Right renal pelvis (tissue), 4 donors: ENCODE measurements around the gene GAS2L1. TPM values are rescaled to one million over a fixed set of nuclear protein-coding genes. Genes with fewer than 3 reads are reported as not detected.
"Not testable (repeated sequence)": the region's sequence is repeated elsewhere in the genome, so short reads cannot be mapped to it uniquely, and the experiment has no call there.

Source experiments
- DNase-seq, 4 donors: peaks; one replicate each; pipeline ENCODE4 v3.0.0-alpha.2; 2013; ENCODE audit warnings: low read depth in 4 of 4, low spot score in 3 of 4, missing footprints in 1 of 4
- polyA plus RNA-seq, 4 donors: library from polyadenylated mRNA; unstranded; fragments of 120-200 nt; gene quantifications; one replicate each; pipeline ENCODE4 v1.2.1, GENCODE V29; 2013; ENCODE audit not compliant: insufficient read length in 4 of 4

GAS2L1 gene
- polyA plus RNA-seq, 4 donors, result 6.9 to 9.3 (median 7.1) TPM

DNA sequence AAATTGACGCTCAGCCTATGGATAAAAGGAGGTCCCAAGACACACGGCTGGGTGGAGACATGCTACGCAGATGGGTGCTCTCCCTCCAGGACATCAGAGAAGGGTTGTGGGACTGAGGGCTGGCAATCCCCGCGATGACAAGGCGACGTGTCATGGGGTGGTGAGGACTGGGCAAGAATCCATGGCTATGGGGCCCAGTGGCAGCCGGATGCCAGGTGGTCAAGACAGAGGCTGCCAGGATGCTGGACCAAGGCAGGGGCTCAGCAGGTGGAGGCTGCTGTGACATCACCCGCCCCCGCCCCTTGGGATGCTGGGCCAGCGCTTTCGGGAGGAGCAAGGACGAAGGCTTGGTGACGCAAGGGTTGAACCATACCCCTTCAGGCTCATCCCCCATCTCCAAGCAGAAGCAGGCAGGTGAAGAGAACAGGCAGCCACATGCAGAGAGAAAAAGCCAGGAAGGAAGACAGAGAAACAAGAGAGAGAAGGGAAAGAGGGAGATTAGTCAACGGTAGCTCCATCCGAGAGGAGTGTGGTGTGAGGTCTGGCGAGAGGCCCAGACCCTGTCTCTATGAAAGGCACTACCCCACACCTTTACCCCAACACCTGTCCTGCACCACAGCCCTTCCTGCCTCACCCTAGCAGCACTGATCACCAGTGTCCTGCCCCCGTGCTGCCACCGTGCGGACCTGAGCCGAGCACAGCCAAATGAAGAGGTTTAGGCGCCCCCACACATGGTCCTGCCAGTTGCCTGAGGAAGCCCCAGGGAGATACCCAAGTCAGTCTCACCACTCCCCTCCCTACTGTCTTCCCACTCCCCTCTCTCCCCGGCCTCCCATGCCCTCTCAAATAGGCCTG, 33.2 kb downstream of the GAS2L1 start:
- DNase-seq, result no peak

DNA sequence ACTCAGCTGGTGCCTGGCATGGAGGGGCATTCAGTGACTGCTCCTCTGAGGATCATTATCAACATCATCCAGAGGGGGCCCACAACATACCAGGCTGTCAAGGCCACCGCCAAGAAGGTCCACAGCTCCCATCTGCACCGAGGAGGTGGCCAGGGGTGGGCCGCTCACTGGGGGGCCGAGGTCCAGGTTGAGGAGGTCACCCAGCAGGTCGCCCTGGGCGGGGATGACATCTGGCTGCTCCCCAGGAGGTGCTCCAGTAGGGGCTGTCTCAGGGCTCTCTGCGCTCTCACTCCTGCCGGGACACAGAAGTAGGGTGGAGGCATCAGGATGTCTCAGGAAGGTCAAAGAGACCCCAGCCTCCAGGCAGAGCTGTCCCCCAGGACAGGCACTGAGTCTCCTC, 34.1 kb downstream of the GAS2L1 start:
- no peak for DNase-seq

DNA sequence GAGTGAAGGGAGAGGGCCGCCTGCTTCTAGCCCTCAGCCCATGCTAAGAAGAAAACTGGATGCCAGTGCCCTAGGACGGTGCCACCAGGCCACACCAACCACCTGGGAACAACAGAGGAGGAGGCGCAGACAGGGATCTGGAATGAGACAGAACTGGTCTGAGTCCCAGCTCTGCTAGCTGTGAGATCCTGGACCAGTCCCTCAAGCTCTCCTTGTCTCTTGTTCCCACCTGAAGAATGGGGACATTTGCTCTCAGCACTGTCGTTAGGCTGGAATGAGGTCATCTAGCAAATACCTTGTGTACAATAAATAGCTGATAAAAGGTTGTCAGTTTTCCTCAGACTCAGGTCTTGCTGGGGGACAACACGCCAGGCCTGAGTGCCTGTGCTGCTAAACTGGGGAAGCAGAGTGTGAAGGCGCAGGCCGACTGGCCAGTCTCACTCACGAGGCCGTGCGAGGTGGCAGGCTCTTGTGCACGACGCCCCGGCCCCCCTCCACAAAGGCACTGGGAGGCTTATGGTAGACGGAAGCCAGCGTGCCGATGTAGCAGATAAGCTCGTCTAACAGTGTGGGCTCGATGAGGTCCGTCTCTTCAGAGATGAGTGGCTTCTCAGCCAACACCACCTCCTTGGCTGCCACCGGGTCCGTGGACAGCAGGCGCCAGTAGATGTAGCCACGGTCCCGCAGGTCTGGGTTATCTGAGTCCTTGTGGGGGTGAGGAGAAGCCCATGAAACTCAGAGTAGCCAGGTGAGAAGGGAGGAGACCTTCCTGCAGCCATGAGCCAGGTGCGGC, 34.8 kb downstream of the GAS2L1 start:
- DNase-seq, result no peak

DNA sequence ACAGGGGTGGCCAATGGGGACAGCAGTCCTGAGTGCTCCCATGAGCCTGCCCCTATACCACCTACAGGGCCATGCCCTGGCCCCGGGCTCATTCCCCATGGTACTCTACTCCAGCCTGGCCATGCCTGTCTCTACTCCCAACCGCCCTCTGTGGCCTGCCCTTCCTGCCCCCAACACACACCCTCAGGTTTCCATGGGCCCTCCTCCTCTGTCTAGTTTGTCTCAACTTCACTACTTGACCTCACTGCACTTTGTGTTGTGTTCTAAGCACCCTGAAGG, 35.3 kb downstream of the GAS2L1 start:
- DNase-seq, result no peak

DNA sequence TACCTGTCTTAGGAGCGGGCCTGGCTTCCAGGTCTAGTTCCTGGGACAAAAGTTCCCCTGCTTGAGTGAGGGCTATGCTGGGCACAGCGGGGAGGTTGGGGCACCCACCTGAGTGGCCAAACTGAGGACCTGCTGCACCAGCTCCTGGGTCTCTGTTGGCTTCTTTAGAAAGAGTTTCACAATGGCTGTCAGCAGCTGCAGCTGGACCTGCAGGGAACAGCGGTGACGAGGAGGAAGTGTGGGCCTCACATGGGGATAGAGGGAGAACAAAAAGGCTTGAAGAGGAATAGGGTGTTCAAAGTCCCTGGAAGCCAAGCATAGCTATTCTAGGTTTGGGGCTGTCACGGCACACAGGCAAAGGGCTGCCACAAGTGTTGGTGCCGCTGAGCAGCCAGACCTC, 35.7 kb downstream of the GAS2L1 start:
- no peak for DNase-seq

DNA sequence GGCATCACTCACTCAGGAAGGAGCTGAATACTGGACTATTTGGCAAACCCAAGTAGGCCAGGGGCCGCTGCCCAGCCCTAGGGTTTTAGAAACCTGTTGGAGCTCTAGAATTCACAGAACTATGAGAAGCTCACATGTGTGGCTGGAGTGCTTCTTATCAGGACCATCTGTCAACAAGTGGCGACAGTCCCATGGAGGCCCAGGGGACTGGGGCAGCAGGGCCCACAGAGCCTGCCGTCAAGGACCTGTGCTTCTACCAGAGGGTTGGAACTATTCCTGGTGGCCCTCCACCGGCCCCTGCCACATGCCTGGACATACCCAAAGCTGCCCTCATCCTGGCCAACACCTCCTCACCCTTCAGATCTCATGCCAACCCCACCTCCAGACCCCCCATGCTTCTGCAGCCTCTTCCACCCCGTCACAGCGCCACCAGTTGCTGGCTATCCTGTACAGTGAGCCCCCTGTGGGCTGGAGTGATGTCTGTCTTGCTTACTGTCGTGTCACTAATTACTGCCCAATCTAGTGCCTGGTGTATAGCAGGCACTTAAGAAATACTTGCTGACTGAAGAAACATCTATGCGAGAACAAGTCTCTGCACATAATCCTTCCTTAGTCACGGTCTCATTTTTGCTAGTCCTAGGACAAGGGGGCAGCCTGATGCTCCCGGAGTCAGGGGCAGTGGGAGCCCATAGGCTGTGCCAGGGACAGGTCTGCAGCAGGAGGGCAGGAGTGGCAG, 36.3 kb downstream of the GAS2L1 start:
- no peak for DNase-seq

DNA sequence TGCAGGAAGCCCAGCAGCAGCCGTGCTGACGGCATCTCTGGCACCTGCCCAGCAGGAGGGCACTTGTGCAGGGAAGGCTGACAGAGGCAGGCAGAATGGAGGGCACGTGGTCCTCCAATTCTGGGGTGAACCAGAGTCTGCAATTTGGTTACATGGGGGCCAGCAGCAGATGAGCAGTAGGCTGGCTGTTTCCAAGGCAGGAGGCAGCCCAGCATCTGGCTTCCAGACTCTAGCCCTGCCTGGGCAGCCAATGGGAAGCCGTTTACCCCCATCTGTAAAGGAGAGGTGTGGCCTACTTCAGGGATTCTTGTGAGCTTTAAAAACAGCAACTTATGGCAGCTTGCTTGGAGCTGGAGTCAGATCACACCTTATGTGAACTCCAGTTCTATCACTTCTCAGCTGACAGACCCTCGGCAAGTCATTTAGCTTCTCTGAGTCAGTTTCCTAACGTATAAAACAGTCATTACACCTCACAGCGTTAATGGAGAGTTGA, 36.9 kb downstream of the GAS2L1 start:
- DNase-seq, result no peak

DNA sequence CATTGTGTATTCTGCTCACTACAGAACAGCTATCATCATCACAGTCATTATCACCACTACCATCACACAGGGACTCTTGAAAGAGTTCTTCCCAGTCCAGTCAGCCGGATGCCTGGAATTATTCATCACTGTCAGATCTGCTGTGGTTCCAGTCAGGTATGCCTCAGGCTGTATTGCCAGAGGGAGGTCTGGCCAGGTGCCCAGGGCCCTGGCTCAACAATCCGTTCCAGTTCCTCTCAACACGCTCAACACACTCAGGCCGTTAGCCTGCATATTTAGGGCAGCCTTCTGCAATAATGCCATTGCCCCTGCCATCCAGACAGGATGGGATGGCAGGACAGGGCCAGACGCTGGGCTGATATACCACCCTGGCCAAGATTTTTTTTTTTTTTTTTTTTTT, 37.7 kb downstream of the GAS2L1 start:
- no peak for DNase-seq

DNA sequence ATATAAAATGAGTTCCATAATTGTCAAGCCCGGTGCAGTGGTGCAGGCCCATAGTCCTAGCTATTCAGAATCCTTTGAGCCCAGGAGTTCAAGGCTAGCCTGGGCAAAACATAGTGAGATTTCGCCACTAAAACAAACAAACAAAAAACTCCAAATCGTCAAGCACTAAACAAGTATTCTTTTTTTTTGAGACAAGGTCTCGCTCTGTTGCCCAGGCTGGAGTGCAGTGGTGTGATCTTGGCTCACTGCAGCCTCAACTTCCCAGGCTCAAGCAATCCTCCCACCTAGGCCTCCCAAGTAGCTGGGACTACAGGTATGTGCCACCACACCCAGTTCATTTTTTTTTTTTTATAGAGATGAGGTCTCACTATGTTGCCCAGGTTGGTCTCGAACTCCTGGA, 38.4 kb downstream of the GAS2L1 start:
- not testable (repeated sequence) for DNase-seq

DNA sequence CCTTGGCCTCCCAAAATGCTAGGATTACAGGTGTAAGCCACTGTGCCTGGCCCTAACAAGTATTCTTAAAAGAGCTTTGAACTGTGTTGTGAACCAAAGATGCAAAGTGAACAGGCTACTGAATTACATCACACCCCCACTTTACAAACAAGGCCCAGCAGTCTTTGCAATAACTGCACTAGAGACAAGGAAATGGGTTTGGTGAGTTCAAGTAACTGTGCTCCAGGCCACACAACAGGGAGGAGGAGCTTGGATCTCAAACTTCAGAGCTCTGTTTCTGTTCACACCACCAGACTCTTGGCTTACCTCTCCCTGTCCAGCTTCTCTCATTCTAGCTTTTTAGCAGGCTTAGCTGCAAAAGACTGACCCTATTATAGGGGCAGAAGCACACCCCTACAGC, 39.5 kb downstream of the GAS2L1 start:
- no peak for DNase-seq

DNA sequence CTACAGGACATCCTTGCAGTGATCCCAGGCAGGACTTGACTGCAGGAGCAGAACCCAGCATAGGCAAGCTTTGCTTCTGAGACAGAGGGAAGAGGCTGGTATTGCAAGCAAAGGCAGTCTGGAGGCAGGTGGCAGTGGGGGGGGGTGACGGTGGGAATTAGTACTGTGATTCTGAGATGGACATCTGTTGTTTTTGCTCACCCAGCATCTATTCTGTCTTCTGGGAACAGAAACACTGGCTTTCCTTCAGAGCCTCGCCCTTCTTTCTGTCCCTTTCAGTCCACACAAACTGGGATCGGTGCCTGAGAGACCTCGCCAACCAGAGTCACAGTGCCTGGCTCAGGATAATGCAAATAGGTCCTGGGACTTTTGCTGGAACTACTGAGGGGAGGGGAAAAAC, 40.2 kb downstream of the GAS2L1 start:
- DNase-seq, result no peak

DNA sequence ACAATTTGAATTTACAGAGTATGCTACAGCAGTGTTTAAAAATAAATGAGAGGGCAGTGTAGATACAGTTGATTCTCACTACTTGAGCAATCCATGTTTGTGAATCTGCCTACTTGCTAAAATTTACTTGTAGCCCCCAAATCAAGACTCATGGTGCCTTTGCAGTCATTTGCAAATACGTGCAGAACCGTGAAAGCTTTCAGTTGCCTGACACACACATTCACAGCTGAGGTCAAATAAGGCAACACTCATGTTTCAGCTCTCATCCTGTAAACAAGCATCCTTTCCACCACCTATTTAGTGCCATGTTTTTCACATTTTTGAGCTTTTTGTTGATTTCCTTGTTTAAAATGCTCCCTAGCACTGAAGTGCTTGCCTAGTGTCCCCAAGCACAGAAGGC, 41.6 kb downstream of the GAS2L1 start:
- DNase-seq, result no peak

DNA sequence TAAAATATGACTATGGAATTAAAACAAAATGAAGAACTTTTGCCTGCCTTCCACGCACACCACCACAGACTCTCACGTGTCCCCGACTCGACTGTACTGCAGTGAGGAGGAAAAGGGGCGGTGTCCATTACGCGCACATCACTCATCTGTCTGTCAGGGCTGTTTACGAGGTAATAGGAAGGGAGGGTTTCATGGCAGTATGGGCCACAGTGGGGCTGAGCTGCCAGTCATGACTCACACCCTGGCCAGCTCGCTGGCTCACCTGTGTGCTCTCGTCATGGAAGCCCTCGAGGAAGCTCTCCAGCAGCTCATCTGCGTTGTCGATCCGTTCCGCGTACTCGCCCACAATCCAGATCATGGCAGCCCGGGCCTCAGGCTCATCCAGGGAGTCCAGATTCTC, 42.5 kb downstream of the GAS2L1 start:
- no peak for DNase-seq

DNA sequence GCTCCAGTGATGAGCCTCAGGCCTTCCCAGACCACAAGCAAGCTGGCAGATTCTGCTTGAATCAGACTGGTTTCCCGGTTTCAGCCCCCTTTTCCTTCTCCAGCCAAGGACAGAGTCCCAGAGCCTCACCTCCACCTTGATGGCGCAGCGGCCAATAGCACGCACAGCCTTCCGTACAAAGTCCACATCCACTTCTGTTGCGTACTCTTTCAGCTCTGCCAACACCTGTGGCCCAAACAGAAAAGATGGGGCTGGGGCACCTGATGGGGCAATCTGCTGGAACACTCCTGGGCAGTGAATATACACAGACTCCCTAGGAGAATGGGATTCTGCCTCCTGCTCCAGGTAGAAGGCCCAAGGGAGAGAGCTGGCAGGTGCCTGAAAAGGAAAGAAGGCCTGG, 44.6 kb downstream of the GAS2L1 start:
- DNase-seq, result no peak

DNA sequence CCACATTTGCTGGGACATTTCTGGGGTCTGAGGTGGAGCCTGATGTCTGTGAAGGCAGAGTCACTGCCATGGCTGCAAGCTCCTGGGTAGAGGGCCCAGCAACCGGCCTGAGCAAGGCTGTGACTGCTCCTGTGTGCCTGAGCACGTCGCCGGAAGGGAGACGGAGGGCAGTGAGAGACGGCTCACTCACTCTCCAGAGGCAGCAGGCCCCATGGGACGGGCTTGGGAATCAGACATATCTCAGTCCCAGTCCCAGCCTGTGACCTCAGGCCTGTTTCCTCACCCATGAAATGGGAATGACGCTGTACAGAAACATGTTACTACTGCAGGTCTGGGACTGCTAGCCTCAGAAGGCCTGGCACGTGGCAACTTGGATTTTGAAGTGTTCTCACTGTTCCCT, 45.4 kb downstream of the GAS2L1 start:
- DNase-seq, result no peak

DNA sequence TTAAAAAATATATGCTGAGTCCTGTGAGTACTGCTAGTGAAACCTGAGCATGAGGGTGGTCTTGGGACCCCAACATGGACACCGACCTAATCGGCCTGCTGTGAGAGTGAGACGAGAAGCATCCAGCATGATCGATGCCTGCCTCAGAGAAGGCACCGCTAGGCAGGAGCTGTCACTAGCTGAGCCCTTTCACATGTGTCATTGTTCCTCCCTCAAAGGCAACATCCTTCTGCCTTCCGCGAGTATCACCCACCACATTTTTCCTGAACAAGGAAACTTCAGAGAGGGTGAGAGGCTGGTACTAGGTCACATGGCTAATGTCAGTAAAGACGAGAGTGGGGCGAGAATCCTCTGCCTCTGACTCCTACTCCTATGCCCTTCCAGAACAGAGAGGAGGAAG, 46.3 kb downstream of the GAS2L1 start:
- no peak for DNase-seq

DNA sequence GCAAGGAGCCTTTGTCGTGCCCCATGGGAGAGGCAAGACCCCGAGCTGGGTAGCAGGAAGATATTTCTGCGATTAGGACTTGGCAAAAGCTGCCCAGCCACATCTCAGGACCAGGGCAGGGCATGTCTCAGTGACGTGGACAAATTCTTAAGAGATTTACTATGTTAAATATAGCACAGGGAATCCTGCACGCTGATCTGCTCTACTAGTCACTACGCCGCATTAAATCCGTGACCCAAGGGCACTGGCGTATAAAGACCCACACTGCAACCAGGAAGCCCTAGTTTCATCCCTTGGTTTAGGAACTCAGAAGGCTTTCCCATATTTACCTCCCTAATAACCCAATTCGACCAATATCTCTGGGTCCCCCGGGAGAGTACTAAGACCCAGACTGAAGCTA, 46.8 kb downstream of the GAS2L1 start:
- no peak for DNase-seq

DNA sequence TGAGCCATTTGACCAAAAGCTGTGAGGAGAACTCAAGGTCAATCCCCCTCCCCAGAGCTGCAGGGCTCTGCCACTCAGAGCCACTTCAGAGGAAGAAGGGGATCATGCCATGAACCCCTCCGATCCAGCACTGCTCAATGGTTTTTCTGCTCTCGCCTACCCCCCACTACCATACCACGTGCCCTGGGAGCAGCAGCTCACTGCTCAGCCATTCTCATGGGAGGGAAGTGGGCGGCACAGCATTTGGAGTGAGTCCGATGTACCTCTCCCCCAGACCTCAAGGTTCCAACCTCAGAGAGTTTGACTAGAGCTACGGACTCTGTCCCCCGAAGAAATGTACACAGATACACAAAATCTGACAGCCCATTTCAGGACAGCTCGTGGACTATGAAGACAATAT, 47.4 kb downstream of the GAS2L1 start:
- no peak for DNase-seq

DNA sequence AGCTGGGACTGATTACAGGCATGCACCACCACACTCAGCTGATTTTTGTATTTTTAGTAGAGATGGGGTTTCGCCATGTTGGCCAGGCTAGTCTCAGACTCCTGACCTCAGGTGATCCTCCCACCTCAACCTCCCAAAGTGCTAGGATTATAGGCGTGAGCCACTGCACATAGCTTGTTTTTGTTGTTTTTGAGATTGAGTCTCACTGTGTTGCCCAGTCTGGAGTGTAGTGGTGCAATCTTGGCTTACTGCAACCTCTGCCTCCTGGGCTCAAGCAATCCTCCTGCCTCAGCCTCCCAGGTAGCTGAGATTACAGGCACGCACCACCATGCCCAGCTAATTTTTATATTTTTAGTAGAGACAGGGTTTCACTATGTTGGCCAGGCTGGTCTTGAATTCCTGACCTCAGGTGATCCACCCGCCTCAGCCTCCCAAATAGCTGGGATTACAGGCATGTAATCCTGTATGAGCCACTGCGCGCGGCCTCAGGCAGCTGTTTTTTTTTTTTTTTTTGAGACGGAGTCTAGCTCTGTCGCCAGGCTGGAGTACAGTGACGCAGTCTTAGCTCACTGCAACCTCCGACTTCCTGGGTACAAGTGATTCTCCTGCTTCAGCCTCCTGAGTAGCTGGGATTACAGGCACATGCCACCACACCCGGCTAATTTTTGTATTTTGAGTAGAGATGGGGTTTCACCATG, 50.9 kb downstream of the GAS2L1 start:
- not testable (repeated sequence) for DNase-seq

DNA sequence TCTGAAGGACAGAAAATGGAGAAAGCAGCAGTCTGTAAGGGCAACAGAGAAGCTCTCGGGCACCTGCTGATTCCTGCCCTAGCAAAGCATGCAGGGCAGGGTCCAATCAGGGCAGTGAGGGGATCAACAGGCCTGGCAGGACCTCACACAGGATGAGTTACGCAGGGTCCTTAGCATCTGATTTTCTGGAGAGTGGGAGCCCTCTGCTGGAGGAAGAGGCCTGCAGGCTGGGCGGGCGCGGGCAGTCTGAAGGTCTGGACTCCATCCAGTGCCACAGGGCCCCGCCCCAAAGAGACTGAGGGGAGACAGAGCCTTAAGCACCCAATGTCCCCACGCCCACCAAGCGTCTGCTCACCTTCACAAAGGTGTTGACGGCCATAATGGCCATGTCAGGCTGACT, 53.0 kb downstream of the GAS2L1 start:
- peak in 1 of 4 donors; percentile 15 for DNase-seq
